SK-N-SH (cell line): ENCODE results near the gene SRSF7. TPM values are rescaled to one million over a fixed set of nuclear protein-coding genes. Genes with fewer than 3 reads are reported as not detected.

Experiments used
- CTCF ChIA-PET: fragments of 300-600, 350-600 bp; formaldehyde crosslinking; extraction: SDS; loops from one replicate; lab custom pipeline; 2021; lab: Yijun Ruan, JAX
- POLR2A ChIA-PET: fragments of 350-600 bp; sonication (Branson Sonifier 250); formaldehyde crosslinking; extraction: SDS; loops from one replicate; lab custom pipeline; 2020; ENCODE audit warnings: antibody characterized with exemption, inconsistent platforms; lab: Yijun Ruan, JAX
- DNase-seq: peaks from one replicate; pipeline ENCODE4 v3.0.0; 2012
- H2AFZ ChIP-seq: fragments of 200-600 bp; sonication (generic); 2 replicates; pipeline ENCODE4 v1.8.1; 2016; ENCODE audit warnings: antibody characterized with exemption, mild to moderate bottlenecking, low read depth
- H3F3A ChIP-seq: fragments of 200-600 bp; sonication (generic); replicated peaks from 2 replicates; pipeline ENCODE3; 2016; ENCODE audit warnings: antibody characterized with exemption, mild to moderate bottlenecking; ENCODE audit not compliant: insufficient read depth
- H3K27ac ChIP-seq, 2 experiments: fragments of 200-500 bp in 1 of 2; fragments of 200-600 bp in 1 of 2; sonication (Bioruptor generic) in 1 of 2; sonication (generic), shearing (Covaris generic) in 1 of 2; 2 replicates each; pipeline versions ENCODE4 v1.5.1 to v1.6.1; 2014 to 2016; ENCODE audit warnings: low read depth in 2 of 2, inconsistent platforms in 1 of 2, low read length in 1 of 2, mild to moderate bottlenecking in 1 of 2, mixed read lengths in 1 of 2
- H3K27me3 ChIP-seq: fragments of 200-600 bp; sonication (generic), shearing (Covaris generic); 2 replicates; pipeline ENCODE4 v1.6.1; 2016; ENCODE audit warnings: mixed run types; ENCODE audit not compliant: insufficient read depth
- H3K36me3 ChIP-seq, 2 experiments: fragments of 200-500 bp in 1 of 2; fragments of 200-600 bp in 1 of 2; sonication (Bioruptor generic) in 1 of 2; sonication (generic) in 1 of 2; replicated peaks in 1 of 2; 2 replicates each; pipeline versions ENCODE3 to v1.5.1; 2014 to 2016; ENCODE audit warnings: low read length in 1 of 2, mild to moderate bottlenecking in 1 of 2; ENCODE audit not compliant: insufficient read depth in 2 of 2, control insufficient read depth in 1 of 2
- H3K4me1 ChIP-seq, 2 experiments: fragments of 200-500 bp in 1 of 2; fragments of 200-600 bp in 1 of 2; sonication (Bioruptor generic) in 1 of 2; sonication (generic), shearing (Covaris generic) in 1 of 2; 2 replicates each; pipeline versions ENCODE4 v1.5.1 to v1.6.1; 2014 to 2016; ENCODE audit warnings: low read depth in 1 of 2, low read length in 1 of 2, mixed run types in 1 of 2; ENCODE audit not compliant: insufficient read depth in 2 of 2, control insufficient read depth in 1 of 2
- H3K4me2 ChIP-seq: fragments of 200-600 bp; sonication (generic), shearing (Covaris generic); 2 replicates; pipeline ENCODE4 v1.6.1; 2017; ENCODE audit warnings: mixed run types
- H3K4me3 ChIP-seq, 2 experiments: fragments of 200-500 bp in 1 of 2; fragments of 200-600 bp in 1 of 2; sonication (Bioruptor generic) in 1 of 2; sonication (generic), shearing (Covaris generic) in 1 of 2; 2 replicates each; pipeline versions ENCODE4 v1.5.1 to v1.8.1; 2014 to 2016; ENCODE audit warnings: low read depth in 2 of 2, inconsistent platforms in 1 of 2, low read length in 1 of 2, mild to moderate bottlenecking in 1 of 2, mixed read lengths in 1 of 2, moderate library complexity in 1 of 2
- H3K79me2 ChIP-seq: fragments of 200-600 bp; sonication (generic); 2 replicates; pipeline ENCODE4 v1.8.1; 2017; ENCODE audit warnings: mild to moderate bottlenecking; ENCODE audit not compliant: insufficient read depth
- H3K9ac ChIP-seq: fragments of 200-600 bp; sonication (generic); 2 replicates; pipeline ENCODE4 v1.6.1; 2017; ENCODE audit warnings: mixed run types
- H3K9me2 ChIP-seq: fragments of 200-600 bp; sonication (generic); 2 replicates; pipeline ENCODE4 v1.6.1; 2017; ENCODE audit warnings: mixed run types
- H3K9me3 ChIP-seq: fragments of 200-600 bp; sonication (generic); 2 replicates; pipeline ENCODE4 v1.6.1; 2017; ENCODE audit warnings: mixed run types, mild to moderate bottlenecking, moderate library complexity
- H4K20me1 ChIP-seq: fragments of 200-600 bp; sonication (generic); 2 replicates; pipeline ENCODE4 v1.6.1; 2017; ENCODE audit warnings: mild to moderate bottlenecking, mixed run types; ENCODE audit not compliant: insufficient read depth
- CHD2 ChIP-seq: fragments of 150-350 bp; IDR thresholded peaks from 2 replicates; pipeline ENCODE4 v1.6.1; 2018; ENCODE audit warnings: low read length; ENCODE audit not compliant: partially characterized antibody
- CTCF ChIP-seq: fragments of 200-600 bp; sonication (generic); IDR thresholded peaks from 2 replicates; pipeline ENCODE4 v1.6.1; 2017; ENCODE audit warnings: antibody characterized with exemption, mild to moderate bottlenecking, moderate library complexity
- ELF1 ChIP-seq: IDR thresholded peaks from 2 replicates; pipeline ENCODE4 v1.4.0; 2012
- EP300 ChIP-seq, 2 experiments: IDR thresholded peaks; 2 replicates each; pipeline versions ENCODE4 v1.4.0 to v1.6.1; 2012; ENCODE audit warnings: borderline replicate concordance in 1 of 2, low read depth in 1 of 2, low read length in 1 of 2
- EZH2phosphoT487 ChIP-seq: fragments of 200-600 bp; sonication (generic); IDR thresholded peaks from 2 replicates; pipeline ENCODE4 v1.6.1; 2017; ENCODE audit warnings: low read depth, mixed run types, mild to moderate bottlenecking, antibody characterized with exemption, moderate library complexity, borderline replicate concordance
- FOSL2 ChIP-seq: IDR thresholded peaks from 2 replicates; pipeline ENCODE4 v1.4.0; 2012; ENCODE audit warnings: low read depth, mild to moderate bottlenecking, moderate library complexity, borderline replicate concordance
- FOXJ3 ChIP-seq: sonication (generic); formaldehyde crosslinking; IDR thresholded peaks from 2 replicates; pipeline ENCODE4 v1.5.1; 2020; ENCODE audit warnings: mild to moderate bottlenecking, missing genetic modification reagents
- FOXM1 ChIP-seq: IDR thresholded peaks from 2 replicates; pipeline ENCODE4 v1.4.0; 2012; ENCODE audit warnings: low read depth, mild to moderate bottlenecking
- GABPA ChIP-seq: IDR thresholded peaks from 2 replicates; pipeline ENCODE4 v1.4.0; 2012; ENCODE audit warnings: low read depth, mild to moderate bottlenecking
- GATA2 ChIP-seq: sonication (generic); formaldehyde crosslinking; IDR thresholded peaks from 2 replicates; pipeline ENCODE4 v1.5.0; 2020; ENCODE audit warnings: mild to moderate bottlenecking, missing genetic modification reagents
- IRF3 ChIP-seq: fragments of 150-350 bp; IDR thresholded peaks from 2 replicates; pipeline ENCODE4 v1.6.1; 2016; ENCODE audit warnings: mild to moderate bottlenecking, low read depth, low read length
- JUND ChIP-seq: IDR thresholded peaks from 2 replicates; pipeline ENCODE4 v1.4.0; 2012
- MEF2A ChIP-seq: IDR thresholded peaks from 2 replicates; pipeline ENCODE4 v1.4.0; 2012; ENCODE audit warnings: low read depth, borderline replicate concordance
- MXI1 ChIP-seq: IDR thresholded peaks from 2 replicates; pipeline ENCODE4 v1.6.1; 2012; ENCODE audit warnings: mild to moderate bottlenecking, low read depth, low read length, improper control_type of control experiment
- NFIC ChIP-seq: IDR thresholded peaks from 2 replicates; pipeline ENCODE4 v1.4.0; 2012; ENCODE audit warnings: borderline replicate concordance
- NRF1 ChIP-seq: IDR thresholded peaks from 2 replicates; pipeline ENCODE4 v1.6.1; 2012; ENCODE audit warnings: low read depth, mild to moderate bottlenecking, low read length
- PBX3 ChIP-seq: IDR thresholded peaks from 2 replicates; pipeline ENCODE4; 2012
- RCOR1 ChIP-seq: fragments of 150-350 bp; IDR thresholded peaks from 2 replicates; pipeline ENCODE4 v1.6.1; 2017; ENCODE audit warnings: antibody characterized with exemption, low read length
- RFX5 ChIP-seq: IDR thresholded peaks from 2 replicates; pipeline ENCODE4 v1.6.1; 2012; ENCODE audit warnings: mild to moderate bottlenecking, improper control_type of control experiment, low read length
- RXRA ChIP-seq: IDR thresholded peaks from 2 replicates; pipeline ENCODE4 v1.4.0; 2012; ENCODE audit warnings: low read depth, mild to moderate bottlenecking, borderline replicate concordance
- SMC3 ChIP-seq: IDR thresholded peaks from 2 replicates; pipeline ENCODE4 v1.6.1; 2012; ENCODE audit warnings: low read depth, low read length, improper control_type of control experiment
- TAF1 ChIP-seq: IDR thresholded peaks from 2 replicates; pipeline ENCODE4 v1.6.1; 2012; ENCODE audit warnings: low read depth, mild to moderate bottlenecking, low read length, moderate library complexity, borderline replicate concordance
- TCF12 ChIP-seq: IDR thresholded peaks from 2 replicates; pipeline ENCODE4 v1.4.0; 2012
- TEAD4 ChIP-seq: IDR thresholded peaks from 2 replicates; pipeline ENCODE4 v1.4.0; 2012; ENCODE audit warnings: mild to moderate bottlenecking, borderline replicate concordance; ENCODE audit not compliant: insufficient read depth
- USF2 ChIP-seq: fragments of 150-350 bp; IDR thresholded peaks from 2 replicates; pipeline ENCODE4 v1.6.1; 2017; ENCODE audit warnings: antibody characterized with exemption, low read length, low read depth, borderline replicate concordance
- YY1 ChIP-seq: IDR thresholded peaks from 2 replicates; pipeline ENCODE4 v1.4.0; 2012; ENCODE audit warnings: low read depth, mild to moderate bottlenecking
- ZBTB33 ChIP-seq: IDR thresholded peaks from 2 replicates; pipeline ENCODE4 v1.4.0; 2012; ENCODE audit warnings: low read depth, borderline replicate concordance
- WGBS: methylation state at CpG from one replicate; pipeline ENCODE4 v1.1.6; 2017; ENCODE audit warnings: low lambda C conversion rate; 5-methylcytosine and 5-hydroxymethylcytosine counted together
- polyA plus RNA-seq, 3 experiments: library from polyadenylated mRNA; depleted of rRNA; stranded (reverse); fragments of >200 nt; gene quantifications; 2 replicates each; pipeline ENCODE4 v1.2.3, GENCODE V29; 2012
- TF ChIP-seq, protein P1 (sequence below): IDR thresholded peaks from 2 replicates; pipeline ENCODE4 v1.4.0; 2012; ENCODE audit warnings: low read depth, borderline replicate concordance

Gene SRSF7
- polyA plus RNA-seq, 1 of the 3 experiments (the other 2 are of a cell fraction) = 199 TPM

DNA sequence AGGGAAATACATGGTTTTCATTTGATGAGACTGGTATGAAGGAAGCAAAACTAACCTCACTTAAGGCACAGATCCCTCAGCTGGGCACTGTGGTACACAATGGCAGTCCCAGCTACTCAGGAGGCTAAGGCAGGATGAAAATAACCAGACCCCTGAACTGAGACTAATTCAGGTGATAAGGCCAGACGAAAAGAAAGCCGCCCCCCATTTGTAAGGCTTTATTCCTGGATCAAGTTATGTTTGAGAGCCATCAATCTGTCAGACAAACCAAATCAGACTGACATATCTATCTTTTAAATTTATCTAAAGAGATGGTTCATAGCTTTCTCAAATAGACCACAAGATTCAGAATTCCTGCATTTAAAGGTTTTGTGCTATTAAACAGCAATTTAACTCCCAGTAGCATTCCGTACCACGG, 4.1 kb downstream of the SRSF7 start:
- Histone ChIP-seq H4K20me1 (peaks cover 85% of the 10 kb centered on the region), H3K4me1 (peaks cover 43 to 56% of the 10 kb centered on the region in 2 experiments), H3K9me2 (no peaks in the 10 kb centered on the region), H3K4me3 (peak overlapping the region in 1 of 2 experiments; percentile 92; a peak in 2 of 4 replicates), H3F3A (peaks cover 64% of the 10 kb centered on the region), H3K79me2 (peaks cover 91% of the 10 kb centered on the region), H2AFZ (no peak overlapping the region), H3K36me3 (peaks cover 74 to 79% of the 10 kb centered on the region in 2 experiments), H3K4me2 (peak overlapping the region; percentile 91), H3K27ac (peak overlapping the region; percentile 9 to 73; a peak in 3 of 4 replicates), H3K9ac (no peak overlapping the region; the same call in 1 of the 2 replicates), H3K9me3 (no peaks in the 10 kb centered on the region), H3K27me3 (no peaks in the 10 kb centered on the region)
- peak; percentile 50; the same call in 1 of the 2 replicates for TF ChIP-seq PBX3
- TF ChIP-seq TAF1 = no peak
- TF ChIP-seq IRF3 = no peak
- TF ChIP-seq CTCF = no peak
- no peak for TF ChIP-seq MEF2A
- peak; percentile 62 for TF ChIP-seq TCF12
- no peak for TF ChIP-seq RXRA
- TF ChIP-seq EZH2phosphoT487 = no peak
- peak; percentile 93 for TF ChIP-seq GATA2 (CRISPR knock-in tag)
- TF ChIP-seq FOXJ3 (CRISPR knock-in tag) = no peak
- no peak for TF ChIP-seq JUND
- no peak for TF ChIP-seq RFX5
- no peak; the same call in 1 of the 2 replicates for TF ChIP-seq RCOR1
- TF ChIP-seq SMC3 = no peak
- TF ChIP-seq NRF1 = no peak
- no peak for TF ChIP-seq FOSL2
- no peak for TF ChIP-seq USF2
- TF ChIP-seq MXI1 = peak; percentile 79
- no peak for TF ChIP-seq ELF1
- TF ChIP-seq, protein P1, sequence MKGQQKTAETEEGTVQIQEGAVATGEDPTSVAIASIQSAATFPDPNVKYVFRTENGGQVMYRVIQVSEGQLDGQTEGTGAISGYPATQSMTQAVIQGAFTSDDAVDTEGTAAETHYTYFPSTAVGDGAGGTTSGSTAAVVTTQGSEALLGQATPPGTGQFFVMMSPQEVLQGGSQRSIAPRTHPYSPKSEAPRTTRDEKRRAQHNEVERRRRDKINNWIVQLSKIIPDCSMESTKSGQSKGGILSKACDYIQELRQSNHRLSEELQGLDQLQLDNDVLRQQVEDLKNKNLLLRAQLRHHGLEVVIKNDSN = no peak
- no peak for TF ChIP-seq CHD2
- no peak for TF ChIP-seq NFIC
- TF ChIP-seq EP300 (IDR thresholded peaks at IDR 0.05; ENCODE audit: borderline replicate concordance in 1 of 2, low read depth in 1 of 2, low read length in 1 of 2) = peak in 1 of 2 experiments; percentile 88; a peak in 2 of 4 replicates
- TF ChIP-seq ZBTB33 = no peak
- TF ChIP-seq TEAD4 = 0 out of 2 replicates have a peak, but pooled peaks have one; percentile 23
- TF ChIP-seq YY1 = no peak
- TF ChIP-seq FOXM1 = no peak
- TF ChIP-seq GABPA = no peak
- ChIA-PET POLR2A (interaction anchor here (0.6 to 2.1 kb wide), 3 partner anchors 9 to 430 kb away, joined by 3 to 4 read pairs (median 3); no protein-coding TSS in a partner anchor), CTCF (interaction anchor here (1.0 to 3.0 kb wide), 7 partner anchors 13 to 432 kb away, joined by 3 to 16 read pairs (median 5); no protein-coding TSS in a partner anchor)
- DNase-seq = peak; percentile 70
- 38% methylated on average over 4 of the region's 4 CpGs for WGBS
